HL-60 (cell line): ENCODE results near the gene COX7A2.

Source experiments
- GABPA ChIP-seq: IDR thresholded peaks from 2 replicates; pipeline ENCODE4 v1.6.1; 2012; ENCODE audit warnings: low read depth
- POLR2AphosphoS5 ChIP-seq: IDR thresholded peaks from 2 replicates; pipeline ENCODE4 v1.6.1; 2012; ENCODE audit warnings: low read depth
- SPI1 ChIP-seq: IDR thresholded peaks from 2 replicates; pipeline ENCODE4 v1.6.1; 2012; ENCODE audit warnings: low read depth, mild to moderate bottlenecking, borderline replicate concordance
- TF ChIP-seq, protein P1 (sequence below): IDR thresholded peaks from one replicate; pipeline ENCODE4 v1.5.1; 2011; ENCODE audit warnings: low read length, control low read depth, inconsistent platforms; ENCODE audit not compliant: insufficient read depth
- TF ChIP-seq, protein P2 (sequence below): IDR thresholded peaks from 2 replicates; pipeline ENCODE4 v1.6.1; 2012; ENCODE audit warnings: low read depth; ENCODE audit not compliant: insufficient replicate concordance

DNA sequence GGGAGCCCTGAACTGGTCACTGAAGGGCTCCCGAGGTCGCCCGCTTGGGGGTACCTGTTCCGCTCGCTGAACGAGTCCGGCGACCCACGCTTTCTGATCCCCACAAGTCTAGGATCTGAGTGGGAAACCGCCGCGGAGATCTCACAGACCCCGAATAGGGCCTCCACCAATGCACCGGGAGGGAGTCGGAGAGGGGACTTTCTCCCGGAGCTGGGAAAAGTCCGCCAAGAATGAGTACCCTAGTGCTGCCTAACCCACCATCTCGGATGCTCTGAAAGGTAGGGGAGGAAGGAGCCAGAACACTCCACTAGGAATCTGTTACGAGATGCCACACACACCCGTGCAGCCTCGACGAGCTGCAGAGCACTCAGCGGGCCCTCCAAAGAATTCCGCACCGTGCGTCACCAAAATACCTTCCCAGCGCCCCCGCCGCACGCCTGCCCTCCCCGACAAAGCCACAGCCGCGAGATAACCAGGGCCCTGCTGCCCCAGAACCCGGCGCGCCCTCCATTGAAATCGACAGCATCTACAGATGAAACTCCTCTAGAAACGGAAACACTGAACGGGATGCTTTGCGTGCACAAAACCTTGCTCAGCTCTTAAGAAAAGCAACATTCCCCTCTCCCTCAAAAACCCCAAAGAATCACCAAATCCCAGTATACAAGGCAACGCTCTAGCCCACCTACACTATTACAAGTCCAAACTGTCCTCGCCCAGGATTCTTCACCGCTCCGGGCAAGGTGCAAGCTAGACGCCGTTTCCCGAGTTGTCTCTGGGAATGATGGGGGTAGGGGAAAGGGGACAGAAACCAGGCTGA, 38.4 kb downstream of the COX7A2 start:
- TF ChIP-seq, protein P1, sequence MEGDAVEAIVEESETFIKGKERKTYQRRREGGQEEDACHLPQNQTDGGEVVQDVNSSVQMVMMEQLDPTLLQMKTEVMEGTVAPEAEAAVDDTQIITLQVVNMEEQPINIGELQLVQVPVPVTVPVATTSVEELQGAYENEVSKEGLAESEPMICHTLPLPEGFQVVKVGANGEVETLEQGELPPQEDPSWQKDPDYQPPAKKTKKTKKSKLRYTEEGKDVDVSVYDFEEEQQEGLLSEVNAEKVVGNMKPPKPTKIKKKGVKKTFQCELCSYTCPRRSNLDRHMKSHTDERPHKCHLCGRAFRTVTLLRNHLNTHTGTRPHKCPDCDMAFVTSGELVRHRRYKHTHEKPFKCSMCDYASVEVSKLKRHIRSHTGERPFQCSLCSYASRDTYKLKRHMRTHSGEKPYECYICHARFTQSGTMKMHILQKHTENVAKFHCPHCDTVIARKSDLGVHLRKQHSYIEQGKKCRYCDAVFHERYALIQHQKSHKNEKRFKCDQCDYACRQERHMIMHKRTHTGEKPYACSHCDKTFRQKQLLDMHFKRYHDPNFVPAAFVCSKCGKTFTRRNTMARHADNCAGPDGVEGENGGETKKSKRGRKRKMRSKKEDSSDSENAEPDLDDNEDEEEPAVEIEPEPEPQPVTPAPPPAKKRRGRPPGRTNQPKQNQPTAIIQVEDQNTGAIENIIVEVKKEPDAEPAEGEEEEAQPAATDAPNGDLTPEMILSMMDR, result no peak
- no peak for TF ChIP-seq POLR2AphosphoS5
- TF ChIP-seq GABPA, result no peak
- TF ChIP-seq, protein P2, sequence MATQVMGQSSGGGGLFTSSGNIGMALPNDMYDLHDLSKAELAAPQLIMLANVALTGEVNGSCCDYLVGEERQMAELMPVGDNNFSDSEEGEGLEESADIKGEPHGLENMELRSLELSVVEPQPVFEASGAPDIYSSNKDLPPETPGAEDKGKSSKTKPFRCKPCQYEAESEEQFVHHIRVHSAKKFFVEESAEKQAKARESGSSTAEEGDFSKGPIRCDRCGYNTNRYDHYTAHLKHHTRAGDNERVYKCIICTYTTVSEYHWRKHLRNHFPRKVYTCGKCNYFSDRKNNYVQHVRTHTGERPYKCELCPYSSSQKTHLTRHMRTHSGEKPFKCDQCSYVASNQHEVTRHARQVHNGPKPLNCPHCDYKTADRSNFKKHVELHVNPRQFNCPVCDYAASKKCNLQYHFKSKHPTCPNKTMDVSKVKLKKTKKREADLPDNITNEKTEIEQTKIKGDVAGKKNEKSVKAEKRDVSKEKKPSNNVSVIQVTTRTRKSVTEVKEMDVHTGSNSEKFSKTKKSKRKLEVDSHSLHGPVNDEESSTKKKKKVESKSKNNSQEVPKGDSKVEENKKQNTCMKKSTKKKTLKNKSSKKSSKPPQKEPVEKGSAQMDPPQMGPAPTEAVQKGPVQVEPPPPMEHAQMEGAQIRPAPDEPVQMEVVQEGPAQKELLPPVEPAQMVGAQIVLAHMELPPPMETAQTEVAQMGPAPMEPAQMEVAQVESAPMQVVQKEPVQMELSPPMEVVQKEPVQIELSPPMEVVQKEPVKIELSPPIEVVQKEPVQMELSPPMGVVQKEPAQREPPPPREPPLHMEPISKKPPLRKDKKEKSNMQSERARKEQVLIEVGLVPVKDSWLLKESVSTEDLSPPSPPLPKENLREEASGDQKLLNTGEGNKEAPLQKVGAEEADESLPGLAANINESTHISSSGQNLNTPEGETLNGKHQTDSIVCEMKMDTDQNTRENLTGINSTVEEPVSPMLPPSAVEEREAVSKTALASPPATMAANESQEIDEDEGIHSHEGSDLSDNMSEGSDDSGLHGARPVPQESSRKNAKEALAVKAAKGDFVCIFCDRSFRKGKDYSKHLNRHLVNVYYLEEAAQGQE, result no peak
- no peak for TF ChIP-seq SPI1
